Mammary epithelial cell (primary cell): Measurements from ENCODE around the gene TUBA3D.
"Not testable (repeated sequence)": the region's sequence is repeated elsewhere in the genome, so short reads cannot be mapped to it uniquely, and the experiment has no call there.

Source experiments
- CTCF ChIP-seq, 2 donors: IDR thresholded peaks in 1 of 2; conservative IDR thresholded peaks in 1 of 2; 2 replicates each; pipeline ENCODE4 v1.5.1; 2011 to 2012; ENCODE audit warnings: inconsistent platforms in 2 of 2, low read length in 2 of 2, mild to moderate bottlenecking in 2 of 2, control low read depth in 1 of 2, low read depth in 1 of 2; ENCODE audit not compliant: insufficient read depth in 1 of 2; ENCODE audit errors: extremely low read depth in 1 of 2
- EZH2 ChIP-seq: IDR thresholded peaks from 2 replicates; pipeline ENCODE4 v1.6.1; 2012; ENCODE audit warnings: low read length, inconsistent platforms, borderline replicate concordance

- not testable (repeated sequence) for TF ChIP-seq CTCF (conservative IDR thresholded peaks at IDR 0.05 in 1 of 2, IDR thresholded peaks at IDR 0.05 in 1 of 2; ENCODE audit: extremely low read depth in 1 of 2, insufficient read depth in 1 of 2, low read depth in 1 of 2, low read length in 2 of 2); EZH2
These were observed 14.9 kb downstream of the TUBA3D start for GRCh38 chr2:131490616-131491468.
